Skin epidermis (tissue), 12 donors: Measurements from ENCODE around the gene PBX4.

Experiments
- H3K27ac ChIP-seq, 21 experiments: fragments of 200-600 bp; sonication (generic) in 11 of 21; one replicate each; pipeline ENCODE4 v1.5.0; 2020; ENCODE audit warnings: mild to moderate bottlenecking in 3 of 21, inconsistent platforms in 2 of 21, moderate library complexity in 2 of 21
- H3K4me3 ChIP-seq, 7 experiments: fragments of 200-600 bp; sonication (generic) in 2 of 7; one replicate each; pipeline ENCODE4 v1.5.0; 2020; ENCODE audit warnings: inconsistent platforms in 2 of 7, mild to moderate bottlenecking in 2 of 7, moderate library complexity in 1 of 7

PBX4 gene

DNA sequence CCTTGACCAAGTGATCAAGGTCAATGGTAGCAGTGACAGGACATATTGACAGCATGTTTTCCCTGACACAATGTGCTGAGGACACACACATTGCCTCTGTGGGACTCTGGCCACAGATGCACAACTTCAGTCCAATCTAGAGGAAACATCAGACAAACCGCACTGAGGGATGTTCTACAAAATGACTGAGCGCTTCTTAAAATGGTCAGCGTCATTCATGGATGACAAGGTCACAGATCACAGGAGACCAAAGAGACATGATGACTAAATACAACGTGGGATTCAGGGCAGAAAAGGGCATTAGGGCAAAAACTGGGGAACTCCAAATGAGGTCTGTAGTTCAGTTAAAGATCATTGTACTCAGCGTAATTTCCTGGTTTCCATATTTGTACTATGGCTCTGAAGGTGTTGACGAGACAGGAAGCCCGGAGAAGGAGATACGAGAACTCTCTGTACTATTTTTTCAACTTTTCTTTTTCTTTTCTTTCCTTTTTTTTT lies 20.6 kb downstream of the PBX4 start:
- Histone ChIP-seq H3K27ac (peak overlapping the region in 13 of 21 experiments; percentile 25 to 94 (median 56)), H3K4me3 (no peak overlapping the region)

DNA sequence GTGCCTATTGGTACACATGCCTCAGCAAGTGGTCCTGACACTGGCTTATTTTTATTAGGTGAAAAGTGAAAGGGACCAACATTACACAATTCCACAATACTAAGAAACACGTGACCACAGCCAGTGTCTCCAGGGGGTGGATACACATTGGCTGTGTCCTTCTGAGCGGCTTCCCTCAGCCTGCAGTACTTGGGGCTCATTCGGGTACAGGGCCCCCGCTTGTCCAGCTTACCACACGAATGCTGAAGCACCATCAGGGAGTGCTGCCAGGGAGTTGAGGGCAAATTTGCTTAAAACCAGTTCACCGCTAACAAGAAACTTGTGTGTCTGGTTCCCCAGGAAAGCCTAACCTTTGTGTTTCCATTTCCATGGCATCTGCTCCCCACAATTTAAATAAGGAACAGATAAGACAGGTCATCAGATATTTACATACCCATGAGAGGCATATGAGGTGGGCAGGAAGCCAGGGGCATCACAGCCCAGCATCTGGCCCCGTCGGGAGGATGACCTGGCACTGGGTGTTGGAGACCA lies 23.3 kb downstream of the PBX4 start:
- H3K27ac ChIP-seq: peak overlapping the region in 15 of 21 experiments; percentile 20 to 74 (median 41)
- H3K4me3 ChIP-seq: no peak overlapping the region

DNA sequence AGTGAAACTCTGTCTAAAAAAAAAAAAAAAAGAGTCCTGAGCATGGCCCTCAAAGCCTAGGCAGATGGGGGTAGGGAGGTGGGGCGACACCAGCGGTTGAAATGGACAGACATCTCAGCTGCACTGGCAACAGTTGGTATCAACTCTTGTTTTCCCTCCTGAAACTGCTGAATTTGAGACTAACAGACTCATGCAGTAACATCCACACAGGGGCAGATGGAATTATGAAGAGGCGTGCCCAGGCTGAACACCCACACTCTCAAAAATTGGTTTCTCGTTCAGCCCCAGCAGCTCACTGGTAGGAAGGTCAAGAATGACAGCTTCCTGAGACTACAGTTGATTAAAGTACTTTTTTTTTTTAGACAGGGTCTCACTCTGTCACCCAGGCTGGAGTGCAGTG lies 24.1 kb downstream of the PBX4 start:
- peak overlapping the region in 10 of 21 experiments; percentile 22 to 74 (median 46) for H3K27ac ChIP-seq
- H3K4me3 ChIP-seq: no peak overlapping the region

DNA sequence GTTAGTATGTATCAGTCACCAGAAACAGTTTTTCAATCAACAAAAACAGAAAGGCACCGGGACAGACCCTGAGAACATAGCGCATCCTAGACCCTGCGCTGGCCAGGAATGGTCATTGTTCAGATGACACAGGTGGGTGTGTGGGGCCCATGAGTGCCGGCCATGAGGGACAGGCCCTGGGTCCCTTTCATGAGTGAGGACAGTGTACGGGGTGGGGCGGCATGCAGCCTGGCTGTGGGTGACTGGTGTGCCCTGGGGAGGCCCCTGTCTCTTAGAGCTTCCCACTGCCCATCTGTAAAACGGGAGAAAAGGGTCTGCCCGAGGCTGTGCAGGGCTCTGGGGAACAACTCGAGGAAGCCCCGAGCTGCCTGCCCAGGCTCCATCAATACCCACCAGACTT lies 25.8 kb downstream of the PBX4 start:
- no peak overlapping the region for H3K4me3 ChIP-seq
- H3K27ac ChIP-seq: peak overlapping the region in 6 of 21 experiments; percentile 66 to 97 (median 77)

DNA sequence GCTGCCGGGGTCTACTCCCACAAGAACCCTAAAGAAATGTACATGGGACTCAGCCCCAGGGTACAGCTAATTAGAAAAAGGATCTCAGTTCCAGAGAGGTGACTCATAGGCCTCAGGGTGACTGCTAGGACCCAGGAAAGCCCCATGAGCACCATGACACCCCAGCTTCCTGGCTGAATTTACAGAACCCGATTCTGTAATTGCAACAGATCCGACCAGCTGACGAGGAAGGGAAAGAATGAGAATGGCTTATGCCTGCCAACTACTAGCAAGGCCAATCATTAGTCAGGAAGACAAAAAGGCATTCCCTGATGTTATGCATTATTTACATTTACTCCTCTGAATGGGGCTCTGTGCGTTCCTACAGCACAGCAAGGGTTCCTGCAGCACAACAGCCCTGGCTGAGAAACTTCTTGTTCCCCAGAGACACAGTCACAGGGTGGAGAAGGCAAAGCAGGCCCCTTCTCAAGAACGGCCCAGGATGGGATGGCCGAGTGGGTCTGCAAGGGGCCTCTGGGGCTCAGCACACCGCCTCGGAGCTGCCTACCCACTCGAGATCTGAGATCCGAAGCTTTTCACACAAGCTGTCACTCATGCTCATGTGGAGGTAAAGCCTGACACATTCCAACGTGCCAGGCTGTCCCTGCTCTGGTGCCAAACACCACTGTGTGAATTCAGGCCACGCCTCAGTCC lies 27.2 kb downstream of the PBX4 start:
- Histone ChIP-seq H3K4me3 (no peak overlapping the region), H3K27ac (peak overlapping the region; percentile 44 to 97 (median 80))

DNA sequence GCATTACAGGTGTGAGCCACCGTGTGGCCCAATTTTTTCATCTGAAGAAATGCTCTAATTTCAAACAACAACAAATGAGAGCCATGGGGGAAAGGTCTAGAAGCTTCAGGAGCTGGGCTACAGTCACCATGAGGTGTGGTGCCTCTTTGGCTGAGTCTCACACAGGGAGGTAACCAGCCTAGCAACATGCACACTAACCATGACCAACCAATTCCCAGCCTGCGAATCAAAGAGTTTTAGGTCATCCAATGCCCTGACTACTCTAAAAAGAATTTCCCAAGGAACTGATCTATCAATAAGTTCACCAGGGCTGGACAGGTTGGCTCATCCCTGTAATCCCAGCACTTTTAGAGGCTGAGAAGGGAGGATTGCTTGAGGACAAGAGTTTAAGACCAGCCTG lies 29.9 kb downstream of the PBX4 start:
- Histone ChIP-seq H3K27ac (no peak overlapping the region), H3K4me3 (no peak overlapping the region)

DNA sequence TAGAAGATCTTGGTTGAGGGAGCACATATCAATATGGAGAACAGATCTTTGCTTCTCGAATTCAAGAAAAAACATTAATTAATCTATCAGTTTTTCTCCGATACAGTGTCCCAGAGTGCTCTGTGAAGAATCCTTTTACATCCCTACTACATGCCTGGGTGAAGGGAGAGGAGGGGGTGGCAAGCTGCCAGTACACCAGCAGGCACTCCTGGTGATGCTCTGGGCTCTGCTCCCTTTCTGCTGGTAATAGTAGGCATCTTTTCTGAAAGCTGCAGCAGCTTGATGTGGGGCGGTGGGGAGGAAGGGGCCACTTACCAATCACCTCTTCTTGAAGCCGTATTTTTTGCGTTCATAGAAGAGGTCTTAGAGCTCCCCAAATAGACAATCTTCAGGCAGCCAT lies 30.7 kb downstream of the PBX4 start:
- no peak overlapping the region for H3K4me3 ChIP-seq
- no peak overlapping the region for H3K27ac ChIP-seq

DNA sequence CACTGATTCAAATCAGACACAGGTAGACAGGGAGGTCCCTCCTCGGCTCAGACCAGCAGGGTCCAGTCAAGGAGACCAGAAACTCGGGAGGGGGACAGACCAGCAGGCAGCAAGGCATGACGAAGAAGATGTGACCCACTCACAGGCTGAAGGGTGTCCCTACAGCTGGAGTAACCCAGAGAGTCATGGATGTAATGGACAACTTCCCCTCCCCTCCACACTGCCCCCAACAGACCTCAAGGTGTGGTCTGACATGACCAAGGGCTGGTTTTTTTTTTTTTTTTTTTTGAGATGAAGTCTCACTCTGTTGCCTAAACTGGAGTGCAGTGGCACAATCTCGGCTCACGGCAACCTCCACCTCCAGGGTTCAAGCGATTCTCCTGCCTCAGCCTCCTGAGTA lies 34.1 kb downstream of the PBX4 start:
- no peak overlapping the region for H3K4me3 ChIP-seq
- H3K27ac ChIP-seq: no peak overlapping the region

DNA sequence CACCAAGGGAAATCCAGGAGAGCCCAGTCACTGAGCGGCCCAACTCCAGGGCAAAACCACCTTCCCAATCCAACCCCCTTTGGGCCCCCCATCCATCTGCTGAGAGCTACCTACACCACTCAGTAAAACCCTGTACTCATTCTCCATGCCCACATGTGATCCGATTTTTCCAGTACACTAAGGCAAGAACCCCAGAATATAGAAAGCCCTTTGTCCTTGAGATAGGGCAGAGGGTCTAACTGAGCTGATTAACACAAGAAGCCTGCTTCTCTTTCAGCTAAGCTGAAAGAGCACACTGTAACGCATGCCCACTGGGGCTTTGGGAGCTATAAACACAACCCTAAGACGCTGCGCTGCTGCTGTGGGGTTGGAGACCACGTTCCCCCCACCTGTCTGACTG lies 36.0 kb downstream of the PBX4 start:
- H3K27ac ChIP-seq: no peak overlapping the region
- no peak overlapping the region for H3K4me3 ChIP-seq

DNA sequence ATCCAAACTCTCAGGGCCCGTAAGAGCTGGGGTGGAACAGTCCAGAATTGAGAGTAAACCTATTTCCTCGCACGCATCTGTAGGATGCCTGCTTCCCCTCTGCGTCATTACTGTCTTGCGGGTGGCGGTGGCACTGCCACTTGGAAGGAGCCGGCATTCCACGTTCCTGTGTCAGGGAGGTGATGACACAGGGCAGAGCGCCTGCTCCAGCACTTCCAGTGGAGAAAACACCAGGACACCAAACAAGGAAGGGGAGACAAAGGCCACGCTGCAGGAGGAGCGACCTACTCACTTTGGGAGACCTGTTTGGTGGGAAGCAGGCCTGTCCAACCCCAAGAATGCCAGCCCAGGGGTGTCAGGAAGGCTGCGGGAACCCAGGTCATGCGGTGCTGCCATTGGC lies 37.1 kb downstream of the PBX4 start:
- H3K4me3 ChIP-seq: no peak overlapping the region

DNA sequence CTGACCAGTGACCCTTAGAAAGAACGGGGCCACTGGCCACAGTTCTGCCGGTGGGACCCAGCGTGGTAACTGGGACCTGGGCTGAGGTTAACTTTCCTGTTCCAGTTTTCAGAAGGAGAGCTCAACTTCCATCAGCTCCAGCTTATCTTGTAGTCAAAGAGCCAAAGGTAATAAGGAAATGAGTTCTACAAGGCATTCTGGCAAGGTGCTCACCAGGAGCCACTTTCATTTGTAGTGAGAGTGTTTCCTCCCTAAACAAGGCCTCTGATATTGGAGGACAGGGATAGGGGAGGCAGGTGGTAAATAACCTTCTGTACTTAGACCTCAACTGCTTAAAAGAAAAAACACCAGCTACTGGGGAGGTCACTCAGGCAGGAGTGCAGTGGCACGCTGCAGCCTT lies 38.1 kb downstream of the PBX4 start:
- Histone ChIP-seq H3K27ac (peak overlapping the region in 1 of 21 experiments; percentile 41), H3K4me3 (no peak overlapping the region)

More for the DNA sequence above, 37.1 kb downstream of the PBX4 start:
- no peak overlapping the region for H3K27ac ChIP-seq

DNA sequence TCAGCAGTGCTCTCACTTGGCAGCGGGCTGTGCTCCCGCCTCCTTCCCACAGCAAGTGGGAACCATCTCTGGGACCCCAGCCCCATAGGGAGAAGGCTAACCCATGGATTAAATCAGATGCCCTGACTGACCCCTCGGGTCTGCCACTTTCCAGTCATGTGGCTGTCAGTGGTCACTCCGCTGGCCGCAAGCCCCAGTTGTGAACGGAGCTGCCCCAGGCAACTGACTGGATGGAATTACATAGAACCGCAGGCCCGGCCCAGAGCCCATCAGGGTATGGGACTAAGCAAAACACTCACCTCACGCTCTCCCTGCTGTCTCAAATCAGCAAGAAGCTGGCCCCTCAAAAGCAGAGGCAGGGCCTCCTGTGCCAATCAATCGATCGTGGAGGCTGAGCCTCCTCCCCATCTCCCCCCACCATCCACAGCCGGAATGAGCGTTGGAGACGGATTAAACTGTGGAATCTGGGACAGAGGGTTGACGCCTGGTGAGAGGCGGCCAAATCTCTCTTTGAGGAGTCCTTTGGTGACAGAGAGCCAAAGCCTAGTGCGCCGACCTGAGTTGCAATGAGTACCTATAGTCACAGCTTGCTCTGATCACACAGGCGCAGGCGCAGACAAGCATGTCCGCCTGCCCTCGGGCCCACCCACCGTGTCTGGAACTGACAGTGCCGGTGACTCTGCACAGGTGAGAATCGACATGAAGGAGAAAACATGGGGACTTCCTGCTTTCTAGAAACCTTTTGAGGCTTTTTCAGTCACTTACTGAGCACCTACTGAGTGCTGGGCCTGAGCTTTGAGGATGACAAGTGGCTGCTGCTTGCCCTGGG lies 38.7 kb downstream of the PBX4 start:
- H3K4me3 ChIP-seq: no peak overlapping the region
- H3K27ac ChIP-seq: peak overlapping the region in 1 of 21 experiments; percentile 41

DNA sequence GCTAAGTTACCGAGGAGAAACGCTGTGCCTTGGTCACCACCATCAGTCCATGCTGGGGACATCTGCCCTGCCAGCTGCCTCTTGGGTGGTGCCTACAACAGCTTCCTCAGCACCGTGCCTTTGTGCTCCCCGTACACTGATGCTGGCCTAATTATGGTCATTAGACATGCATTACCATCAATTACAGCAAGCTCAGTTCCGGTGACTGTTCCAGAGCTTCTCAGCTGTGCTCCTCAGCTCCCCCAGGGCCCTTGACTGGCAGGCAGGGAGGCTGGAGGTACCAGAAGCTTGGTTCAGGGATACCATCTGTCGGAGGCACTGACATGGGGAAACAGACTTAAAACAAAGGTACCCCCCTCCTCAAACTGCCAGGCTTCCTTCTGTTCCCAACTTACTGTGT lies 40.2 kb downstream of the PBX4 start:
- Histone ChIP-seq H3K27ac (no peak overlapping the region), H3K4me3 (no peak overlapping the region)

DNA sequence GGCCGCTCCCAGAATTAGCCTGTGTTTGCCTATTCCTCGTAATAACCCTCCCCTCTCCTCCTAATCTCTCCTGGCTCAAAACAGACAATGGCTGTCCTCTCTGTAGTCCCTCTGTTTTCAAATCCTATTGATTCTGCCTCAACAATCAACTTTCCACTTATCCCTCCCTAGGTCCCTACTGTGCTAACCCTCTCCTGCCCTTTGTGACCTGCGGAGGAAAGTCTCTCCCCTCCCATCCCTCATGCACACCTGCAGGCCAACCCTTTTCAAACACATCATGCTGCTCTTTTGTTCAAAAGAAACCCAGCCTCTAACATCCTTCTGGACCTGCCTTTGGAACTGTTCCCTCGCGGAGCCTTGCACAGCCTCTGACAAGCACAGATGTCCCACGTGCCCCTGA lies 43.1 kb downstream of the PBX4 start:
- Histone ChIP-seq H3K27ac (no peak overlapping the region), H3K4me3 (no peak overlapping the region)

DNA sequence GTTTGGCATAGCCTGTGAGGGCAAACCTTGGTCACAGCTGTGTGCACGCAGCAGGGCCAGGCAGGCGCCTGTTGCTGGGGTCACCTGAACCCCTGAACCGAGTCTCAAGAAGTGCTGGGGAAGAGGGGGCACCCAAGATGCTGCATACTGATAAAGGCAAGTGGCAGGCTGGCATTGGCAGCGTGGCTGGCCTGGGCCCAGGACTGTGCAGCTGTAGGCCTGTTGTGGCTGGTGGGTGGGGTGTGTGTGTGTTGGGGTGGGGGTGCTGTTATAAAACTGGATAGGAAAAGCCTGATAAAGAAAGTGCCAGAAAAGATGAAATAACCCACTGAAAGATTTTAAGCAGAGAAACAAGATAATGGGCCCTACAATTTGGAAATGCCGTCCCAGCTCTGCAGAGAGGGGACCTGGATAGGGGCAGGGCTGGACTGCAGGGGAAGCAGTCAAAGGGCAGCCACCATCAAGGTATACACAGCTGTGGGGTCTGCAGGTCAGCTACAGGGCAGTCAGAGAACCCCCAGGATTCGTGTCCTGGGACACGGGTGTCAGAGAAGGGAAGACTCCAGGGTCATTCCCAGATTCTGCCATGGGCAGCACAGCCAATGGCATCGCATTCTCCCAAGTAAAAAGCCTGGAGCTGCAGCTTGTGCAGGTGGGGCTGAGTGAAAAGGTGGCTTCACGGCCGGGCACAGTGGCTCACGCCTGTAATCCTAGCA lies 47.3 kb downstream of the PBX4 start:
- H3K4me3 ChIP-seq: no peak overlapping the region
- H3K27ac ChIP-seq: peak overlapping the region in 1 of 21 experiments; percentile 13

DNA sequence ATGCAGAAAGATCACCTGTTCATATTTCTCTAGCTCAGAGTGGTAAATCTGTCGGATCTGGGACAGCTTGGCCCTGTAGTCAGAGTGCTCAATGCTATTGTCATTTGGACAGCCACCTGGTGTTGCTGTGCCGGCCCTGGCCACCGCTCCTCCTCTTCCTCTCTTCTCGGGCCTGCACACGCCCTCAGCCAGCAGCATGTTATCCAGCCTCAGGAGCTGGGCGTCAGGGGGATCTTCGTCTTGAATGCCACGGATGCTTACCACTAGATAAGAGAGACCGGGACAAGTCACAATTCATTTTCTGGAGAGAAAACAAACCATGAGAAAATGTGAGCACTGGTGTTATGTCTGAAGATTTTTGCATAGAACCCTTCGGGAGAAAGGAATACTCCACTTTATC lies 47.9 kb downstream of the PBX4 start:
- H3K4me3 ChIP-seq: no peak overlapping the region
- H3K27ac ChIP-seq: peak overlapping the region in 1 of 21 experiments; percentile 13

DNA sequence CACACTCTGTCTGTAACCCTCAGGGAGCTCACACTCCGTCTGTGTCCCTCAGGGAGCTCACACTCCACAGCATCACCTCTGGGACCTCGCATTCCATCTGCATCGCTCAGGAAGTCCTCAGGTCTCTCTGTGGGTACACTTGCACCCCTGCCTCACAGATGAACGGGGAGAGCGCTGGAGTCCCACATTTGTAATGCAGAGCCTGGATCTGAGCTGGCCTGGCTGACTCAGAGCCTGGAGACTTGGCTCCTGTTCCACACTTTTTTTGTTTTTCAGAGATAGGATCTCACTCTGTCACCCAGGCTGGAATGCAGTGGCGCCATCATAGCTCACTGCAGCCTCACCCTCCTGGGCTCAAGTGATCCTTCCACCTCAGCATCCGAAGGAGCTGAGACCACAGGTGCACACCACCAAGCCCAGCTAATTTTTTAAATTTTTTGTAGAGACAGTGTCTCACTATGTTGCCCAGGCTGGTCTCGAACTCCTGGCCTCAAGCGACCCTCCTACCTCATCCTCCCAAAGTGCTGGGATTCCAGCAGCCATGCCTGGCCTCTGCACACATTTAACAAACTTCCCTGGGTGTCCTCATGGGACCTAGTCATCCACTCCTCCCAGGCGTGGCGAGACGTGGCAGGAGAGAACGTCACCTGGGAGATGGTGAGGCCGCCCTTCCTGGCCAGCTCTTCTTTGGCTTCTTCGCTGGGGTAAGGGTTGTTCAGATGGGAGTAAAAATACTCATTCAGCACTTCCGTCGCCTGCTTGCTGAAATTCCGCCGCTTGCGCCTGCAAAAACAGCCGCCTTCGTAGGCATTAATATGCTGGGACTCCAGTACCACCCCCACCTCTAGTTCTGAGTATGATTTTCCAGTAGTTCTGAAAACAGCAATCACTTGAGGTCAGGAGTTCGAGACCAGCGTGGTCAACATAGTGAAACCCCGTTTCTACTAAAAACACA lies 49.4 kb downstream of the PBX4 start:
- Histone ChIP-seq H3K4me3 (no peak overlapping the region), H3K27ac (no peak overlapping the region)

DNA sequence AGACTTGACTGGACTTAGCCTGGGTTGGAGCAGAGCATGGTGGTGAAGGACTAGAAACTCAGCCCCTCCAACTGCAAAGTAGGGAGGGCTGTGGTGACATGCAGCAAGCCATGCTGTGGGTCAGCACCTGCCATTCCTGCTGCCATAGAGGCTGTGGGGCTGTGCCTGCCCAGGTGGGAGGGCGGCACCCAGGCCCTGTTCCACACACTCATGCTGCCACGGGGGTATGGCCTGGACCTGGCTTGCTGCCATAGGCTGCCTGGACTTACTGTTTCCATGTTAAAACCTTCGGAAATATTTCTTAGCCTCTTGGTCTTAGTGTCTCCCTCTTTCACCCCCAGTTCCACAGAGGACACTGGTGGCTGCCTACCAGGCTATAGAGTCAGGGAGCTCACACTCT lies 51.1 kb downstream of the PBX4 start:
- no peak overlapping the region for H3K4me3 ChIP-seq
- H3K27ac ChIP-seq: no peak overlapping the region

DNA sequence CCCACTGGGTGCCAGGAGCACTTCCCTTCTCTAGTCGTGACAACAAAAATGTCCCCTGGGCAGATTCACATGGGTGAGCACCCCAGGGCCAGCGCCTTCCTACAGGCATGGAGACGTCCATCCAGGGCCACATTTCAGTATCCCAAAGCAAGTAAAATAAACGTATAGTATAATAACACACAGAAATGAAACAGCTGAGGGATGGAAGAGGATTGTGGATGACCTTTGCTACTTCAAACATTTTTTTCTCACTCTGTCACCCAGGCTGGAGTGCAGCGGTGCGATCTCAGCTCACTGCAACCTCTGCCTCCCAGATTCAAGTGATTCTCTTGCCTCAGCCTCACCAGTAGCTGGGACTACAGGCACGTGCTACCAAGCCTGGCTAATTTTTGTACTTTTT lies 52.2 kb downstream of the PBX4 start:
- H3K4me3 ChIP-seq: no peak overlapping the region
- no peak overlapping the region for H3K27ac ChIP-seq
